GM23338 (cell line): ENCODE measurements around the gene VPS8.

Experiments
- CREB1 ChIP-seq: fragments of 250-450 bp; sonication (Bioruptor Pico); IDR thresholded peaks from 2 replicates; pipeline ENCODE4 v1.5.0; 2020; ENCODE audit warnings: low read depth, mild to moderate bottlenecking, moderate library complexity
- CTCF ChIP-seq, 2 experiments: fragments of 200-600 bp in 1 of 2; sonication (generic) in 1 of 2; conservative IDR thresholded peaks; 2 replicates each; pipeline versions ENCODE4 v1.5.1 to v1.6.1; 2016 to 2017; ENCODE audit warnings: antibody characterized with exemption in 2 of 2, low read depth in 2 of 2, mild to moderate bottlenecking in 2 of 2, moderate library complexity in 1 of 2
- EZH2 ChIP-seq: fragments of 200-600 bp; sonication (generic); IDR thresholded peaks from one replicate; pipeline ENCODE4 v1.8.0; 2017; ENCODE audit warnings: antibody characterized with exemption, mild to moderate bottlenecking, low read depth; ENCODE audit not compliant: unreplicated experiment
- POLR2AphosphoS5 ChIP-seq: IDR thresholded peaks from 2 replicates; pipeline ENCODE4 v1.6.1; 2016; ENCODE audit warnings: antibody characterized with exemption, low read depth
- REST ChIP-seq: IDR thresholded peaks from one replicate; pipeline ENCODE4 v1.6.1; 2018; ENCODE audit warnings: antibody characterized with exemption; ENCODE audit not compliant: unreplicated experiment
- ZNF114 ChIP-seq: fragments of 250-450 bp; sonication (Bioruptor Pico); IDR thresholded peaks from 2 replicates; pipeline ENCODE4 v1.5.0; 2020; ENCODE audit warnings: mild to moderate bottlenecking, moderate library complexity
- ZNF331 ChIP-seq: fragments of 250-450 bp; sonication (Bioruptor Pico); IDR thresholded peaks from 2 replicates; pipeline ENCODE4 v1.5.0; 2020; ENCODE audit warnings: low read depth, mild to moderate bottlenecking, moderate library complexity

GRCh38 chr3:184942735-184943134 is 130.8 kb downstream of the VPS8 start:
- TF ChIP-seq CTCF (conservative IDR thresholded peaks at IDR 0.05; ENCODE audit: low read depth in 2 of 2) (no peak), EZH2 (no peak), POLR2AphosphoS5 (no peak), REST (no peak), ZNF331 (CRISPR knock-in tag) (no peak), CREB1 (CRISPR knock-in tag) (no peak), ZNF114 (no peak)
